ENCODE measurements around the gene PYURF. TPM values are rescaled to one million over a fixed set of nuclear protein-coding genes. Genes with fewer than 3 reads are reported as not detected.

The PYURF gene
- total RNA-seq, 2 experiments from 2014 or later: 25.0 to 26.1 TPM

- no peak for TF ChIP-seq EZH2phosphoT487 (IDR thresholded peaks at IDR 0.05; ENCODE audit: borderline replicate concordance, low read depth, low read length)
- TF ChIP-seq CTCF (conservative IDR thresholded peaks at IDR 0.05; ENCODE audit: low read length): no peak
- BruUV-seq (replicated peaks): no TSS peak
- Histone ChIP-seq H3K4me3 (ENCODE audit: low read depth, low read length, poor library complexity, severe bottlenecking) (no peak overlapping the region), H3K9me3 (ENCODE audit: low read length) (no peaks in the 10 kb centered on the region), H3K36me3 (ENCODE audit: insufficient read depth, low read length) (no peaks in the 10 kb centered on the region), H3K4me2 (ENCODE audit: low read length) (no peak overlapping the region), H3K4me1 (ENCODE audit: insufficient read depth, low read length, poor library complexity, severe bottlenecking) (no peaks in the 10 kb centered on the region), H3K9me2 (ENCODE audit: insufficient read depth, low read length) (no peaks in the 10 kb centered on the region), H2AFZ (ENCODE audit: low read length) (no peak overlapping the region), H3K79me2 (ENCODE audit: insufficient read depth, low read depth, low read length) (no peaks in the 10 kb centered on the region), H4K20me1 (ENCODE audit: insufficient read depth, low read length) (no peaks in the 10 kb centered on the region), H3K27ac (ENCODE audit: low read depth, low read length, poor library complexity, severe bottlenecking) (no peak overlapping the region)
- intact Hi-C loops (cut with micrococcal nuclease; ENCODE audit: unreplicated experiment): loop anchor here (10.0 kb wide), 1 partner anchor 261 kb away; no protein-coding TSS in a partner anchor
- ChIA-PET POLR2A (interaction anchor here (0.5 to 1.0 kb wide), 5 partner anchors 10 to 758 kb away, joined by 3 read pairs; no protein-coding TSS in a partner anchor), CTCF (ENCODE audit: unreplicated experiment) (no interaction called here)
- DNase-seq (ENCODE audit: low spot score): no peak
Observed at GRCh38 chr4:88533937-88534750, 10.6 kb upstream of the PYURF start.

GRCh38 chr4:88533088-88533790, 9.7 kb upstream of the PYURF start:
- no peaks in the 10 kb centered on the region for H4K20me1 ChIP-seq (ENCODE audit: insufficient read depth, low read length)
- no peak overlapping the region for H3K4me2 ChIP-seq (ENCODE audit: low read length)
- no peak for DNase-seq (ENCODE audit: low spot score)
- POLR2A ChIA-PET: interaction anchor here (0.5 to 1.0 kb wide), 2 partner anchors 60 to 585 kb away, joined by 3 read pairs; no protein-coding TSS in a partner anchor
- no peaks in the 10 kb centered on the region for H3K9me2 ChIP-seq (ENCODE audit: insufficient read depth, low read length)
- no peak overlapping the region for H2AFZ ChIP-seq (ENCODE audit: low read length)
- no peaks in the 10 kb centered on the region for H3K9me3 ChIP-seq (ENCODE audit: low read length)
- no TSS peak for BruUV-seq (replicated peaks)
- H3K27ac ChIP-seq (ENCODE audit: low read depth, low read length, poor library complexity, severe bottlenecking): no peak overlapping the region
- H3K4me3 ChIP-seq (ENCODE audit: low read depth, low read length, poor library complexity, severe bottlenecking): no peak overlapping the region
- no peaks in the 10 kb centered on the region for H3K4me1 ChIP-seq (ENCODE audit: insufficient read depth, low read length, poor library complexity, severe bottlenecking)
- no peak for TF ChIP-seq CTCF (conservative IDR thresholded peaks at IDR 0.05; ENCODE audit: low read length)
- H3K79me2 ChIP-seq (ENCODE audit: insufficient read depth, low read depth, low read length): no peaks in the 10 kb centered on the region
- CTCF ChIA-PET (ENCODE audit: unreplicated experiment): no interaction called here
- no peaks in the 10 kb centered on the region for H3K36me3 ChIP-seq (ENCODE audit: insufficient read depth, low read length)
- intact Hi-C loops (cut with micrococcal nuclease; ENCODE audit: unreplicated experiment): loop anchor here (10.0 kb wide), 1 partner anchor 262 kb away; no protein-coding TSS in a partner anchor

Measured in OCI-LY7 (cell line).